LNCaP clone FGC (cell line): ENCODE results near the gene SNAPC1.
"Not testable (repeated sequence)": the region's sequence is repeated elsewhere in the genome, so short reads cannot be mapped to it uniquely, and the experiment has no call there.

Experiments
- DNase-seq: peaks from one replicate; pipeline ENCODE4 v3.0.0-alpha.2; 2011; ENCODE audit warnings: low read depth
- H3K4me3 ChIP-seq: 2 replicates; pipeline ENCODE4 v1.5.1; 2011; ENCODE audit warnings: mild to moderate bottlenecking, low read depth, low read length, control low read depth
- CTCF ChIP-seq: IDR thresholded peaks from 2 replicates; pipeline ENCODE4 v1.5.1; 2012; ENCODE audit warnings: mild to moderate bottlenecking; ENCODE audit not compliant: control insufficient read depth, insufficient read depth; ENCODE audit errors: extremely low read depth

The SNAPC1 gene

GRCh38 chr14:61754627-61755381 lies 7.4 kb upstream of the SNAPC1 start:
- no peak overlapping the region for H3K4me3 ChIP-seq
- no peak for TF ChIP-seq CTCF
- DNase-seq = no peak

- H3K4me3 ChIP-seq, DNase-seq: not testable (repeated sequence)
Measured at GRCh38 chr14:61755382-61755742, 6.9 kb upstream of the SNAPC1 start.

GRCh38 chr14:61756135-61756534 lies 6.1 kb upstream of the SNAPC1 start:
- TF ChIP-seq CTCF = no peak
- no peak for DNase-seq
- no peak overlapping the region for H3K4me3 ChIP-seq

GRCh38 chr14:61759878-61760277 lies 2.3 kb upstream of the SNAPC1 start:
- H3K4me3 ChIP-seq = no peak overlapping the region
- TF ChIP-seq CTCF = no peak
- DNase-seq = no peak

GRCh38 chr14:61761557-61761956 lies 663 bp upstream of the SNAPC1 start:
- peak overlapping the region; percentile 84 for H3K4me3 ChIP-seq
- peak; percentile 20; the same call in 1 of the 2 replicates for TF ChIP-seq CTCF
- no peak for DNase-seq

GRCh38 chr14:61764342-61765122 lies 2.3 kb downstream of the SNAPC1 start:
- no peak for TF ChIP-seq CTCF
- no peak overlapping the region; the same call in 1 of the 2 replicates for H3K4me3 ChIP-seq
- DNase-seq = no peak

- no peak overlapping the region for H3K4me3 ChIP-seq
- no peak for TF ChIP-seq CTCF
Measured at GRCh38 chr14:61765225-61765943, 3.2 kb downstream of the SNAPC1 start.

More at GRCh38 chr14:61765225-61765943, 3.2 kb downstream of the SNAPC1 start:
- DNase-seq = no peak
